Measurements from ENCODE around the gene MCTP1. TPM values are rescaled to one million over a fixed set of nuclear protein-coding genes. Genes with fewer than 3 reads are reported as not detected.
"Not testable (repeated sequence)": the region's sequence is repeated elsewhere in the genome, so short reads cannot be mapped to it uniquely, and the experiment has no call there.

MCTP1 gene
- total RNA-seq, 2 experiments from 2014 or later = not detected

GRCh38 chr5:94967525-94967924 is 317.4 kb downstream of the MCTP1 start:
- Histone ChIP-seq H2AFZ (ENCODE audit: low read length) (no peak overlapping the region), H3K36me3 (ENCODE audit: insufficient read depth, low read length) (no peaks in the 10 kb centered on the region), H3K4me1 (ENCODE audit: insufficient read depth, low read length, poor library complexity, severe bottlenecking) (no peaks in the 10 kb centered on the region), H4K20me1 (ENCODE audit: insufficient read depth, low read length) (no peaks in the 10 kb centered on the region), H3K9me3 (ENCODE audit: low read length) (no peaks in the 10 kb centered on the region), H3K27ac (ENCODE audit: low read depth, low read length, poor library complexity, severe bottlenecking) (no peak overlapping the region), H3K4me2 (ENCODE audit: low read length) (no peak overlapping the region), H3K4me3 (ENCODE audit: low read depth, low read length, poor library complexity, severe bottlenecking) (no peak overlapping the region), H3K9me2 (ENCODE audit: insufficient read depth, low read length) (no peaks in the 10 kb centered on the region), H3K79me2 (ENCODE audit: insufficient read depth, low read depth, low read length) (no peaks in the 10 kb centered on the region)
- CTCF ChIA-PET (ENCODE audit: unreplicated experiment) = interaction anchor here (0.6 kb wide), 1 partner anchor 13 kb away, joined by 3 read pairs; no protein-coding TSS in a partner anchor
- intact Hi-C loops (cut with micrococcal nuclease; ENCODE audit: unreplicated experiment) = loop anchor here (5.0 to 10.0 kb wide), 2 partner anchors 297 to 880 kb away; no protein-coding TSS in a partner anchor
- POLR2A ChIA-PET = interaction anchor here (0.6 kb wide), 1 partner anchor 853 kb away, joined by 5 read pairs; no protein-coding TSS in a partner anchor
- DNase-seq (ENCODE audit: low spot score) = no peak
- BruUV-seq (replicated peaks) = no TSS peak
- TF ChIP-seq EZH2phosphoT487 (IDR thresholded peaks at IDR 0.05; ENCODE audit: borderline replicate concordance, low read depth, low read length) (no peak), CTCF (conservative IDR thresholded peaks at IDR 0.05; ENCODE audit: low read length) (no peak)

GRCh38 chr5:94959279-94959678 is 325.6 kb downstream of the MCTP1 start:
- not testable (repeated sequence) for BruUV-seq (replicated peaks); H3K9me2 ChIP-seq (ENCODE audit: insufficient read depth, low read length)
- POLR2A ChIA-PET = interaction anchor here (0.7 kb wide), 1 partner anchor 129 kb away, joined by 3 read pairs; no protein-coding TSS in a partner anchor

GRCh38 chr5:94945656-94946055 is 339.2 kb downstream of the MCTP1 start:
- intact Hi-C loops (cut with micrococcal nuclease; ENCODE audit: unreplicated experiment) = no loop called here
- TF ChIP-seq CTCF (conservative IDR thresholded peaks at IDR 0.05; ENCODE audit: low read length) (no peak), EZH2phosphoT487 (IDR thresholded peaks at IDR 0.05; ENCODE audit: borderline replicate concordance, low read depth, low read length) (no peak)
- POLR2A ChIA-PET = interaction anchor here (0.6 kb wide), 1 partner anchor 1646 kb away, joined by 3 read pairs; no protein-coding TSS in a partner anchor

More at GRCh38 chr5:94959279-94959678, 325.6 kb downstream of the MCTP1 start:
- H3K79me2 ChIP-seq (ENCODE audit: insufficient read depth, low read depth, low read length); DNase-seq (ENCODE audit: low spot score); H2AFZ ChIP-seq (ENCODE audit: low read length); H3K9me3 ChIP-seq (ENCODE audit: low read length); H3K4me3 ChIP-seq (ENCODE audit: low read depth, low read length, poor library complexity, severe bottlenecking); H3K27ac ChIP-seq (ENCODE audit: low read depth, low read length, poor library complexity, severe bottlenecking); CTCF ChIA-PET (ENCODE audit: unreplicated experiment); intact Hi-C loops (cut with micrococcal nuclease; ENCODE audit: unreplicated experiment); H4K20me1 ChIP-seq (ENCODE audit: insufficient read depth, low read length); H3K4me1 ChIP-seq (ENCODE audit: insufficient read depth, low read length, poor library complexity, severe bottlenecking); H3K36me3 ChIP-seq (ENCODE audit: insufficient read depth, low read length); H3K4me2 ChIP-seq (ENCODE audit: low read length): not testable (repeated sequence)

More at GRCh38 chr5:94945656-94946055, 339.2 kb downstream of the MCTP1 start:
- Histone ChIP-seq H3K27ac (ENCODE audit: low read depth, low read length, poor library complexity, severe bottlenecking) (no peak overlapping the region), H3K9me3 (ENCODE audit: low read length) (no peaks in the 10 kb centered on the region), H3K4me1 (ENCODE audit: insufficient read depth, low read length, poor library complexity, severe bottlenecking) (no peaks in the 10 kb centered on the region), H3K4me3 (ENCODE audit: low read depth, low read length, poor library complexity, severe bottlenecking) (no peak overlapping the region), H2AFZ (ENCODE audit: low read length) (no peak overlapping the region), H3K4me2 (ENCODE audit: low read length) (no peak overlapping the region), H3K36me3 (ENCODE audit: insufficient read depth, low read length) (no peaks in the 10 kb centered on the region), H3K9me2 (ENCODE audit: insufficient read depth, low read length) (no peaks in the 10 kb centered on the region), H4K20me1 (ENCODE audit: insufficient read depth, low read length) (no peaks in the 10 kb centered on the region), H3K79me2 (ENCODE audit: insufficient read depth, low read depth, low read length) (no peaks in the 10 kb centered on the region)
- no TSS peak for BruUV-seq (replicated peaks)
- CTCF ChIA-PET (ENCODE audit: unreplicated experiment) = no interaction called here
- DNase-seq (ENCODE audit: low spot score) = no peak
